ENCODE results near the gene PTPRM.

Gene PTPRM

GRCh38 chr18:8283891-8284585, 716.9 kb downstream of the PTPRM start:
- no peak for DNase-seq (ENCODE audit: low spot score)

DNA sequence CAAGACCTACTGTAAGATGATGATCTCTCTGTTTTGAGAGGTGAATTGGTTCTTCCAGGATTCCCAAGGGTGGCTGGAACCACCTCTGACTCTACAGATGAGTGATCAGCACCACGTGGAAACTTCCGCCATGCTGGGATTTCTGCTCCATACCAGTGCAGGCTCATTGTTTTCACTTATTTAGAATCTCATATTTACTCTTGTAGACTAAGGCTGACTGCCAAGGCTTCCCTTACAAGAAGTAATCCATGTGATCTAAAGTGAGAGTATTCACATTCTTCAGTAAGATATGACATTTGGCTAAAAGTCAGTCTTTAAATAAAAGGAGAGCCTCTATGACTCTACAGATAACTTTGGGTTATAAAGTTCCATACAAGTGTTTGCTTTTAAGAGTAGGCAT, 719.2 kb downstream of the PTPRM start:
- DNase-seq (ENCODE audit: low spot score) = no peak

GRCh38 chr18:8287196-8287885, 720.2 kb downstream of the PTPRM start:
- DNase-seq (ENCODE audit: low spot score) = no peak

- DNase-seq (ENCODE audit: low spot score) = no peak
These were observed 721.5 kb downstream of the PTPRM start for GRCh38 chr18:8288472-8289195.

- DNase-seq (ENCODE audit: low spot score) = no peak
These were observed 723.3 kb downstream of the PTPRM start for GRCh38 chr18:8290435-8290834.

GRCh38 chr18:8290913-8291312, 723.8 kb downstream of the PTPRM start:
- no peak for DNase-seq (ENCODE audit: low spot score)

- no peak for DNase-seq (ENCODE audit: low spot score)
These were observed 726.1 kb downstream of the PTPRM start for GRCh38 chr18:8293184-8293583.

GRCh38 chr18:8296886-8297616, 729.9 kb downstream of the PTPRM start:
- DNase-seq (ENCODE audit: low spot score) = no peak

GRCh38 chr18:8298186-8298585, 731.1 kb downstream of the PTPRM start:
- DNase-seq (ENCODE audit: low spot score) = no peak

DNA sequence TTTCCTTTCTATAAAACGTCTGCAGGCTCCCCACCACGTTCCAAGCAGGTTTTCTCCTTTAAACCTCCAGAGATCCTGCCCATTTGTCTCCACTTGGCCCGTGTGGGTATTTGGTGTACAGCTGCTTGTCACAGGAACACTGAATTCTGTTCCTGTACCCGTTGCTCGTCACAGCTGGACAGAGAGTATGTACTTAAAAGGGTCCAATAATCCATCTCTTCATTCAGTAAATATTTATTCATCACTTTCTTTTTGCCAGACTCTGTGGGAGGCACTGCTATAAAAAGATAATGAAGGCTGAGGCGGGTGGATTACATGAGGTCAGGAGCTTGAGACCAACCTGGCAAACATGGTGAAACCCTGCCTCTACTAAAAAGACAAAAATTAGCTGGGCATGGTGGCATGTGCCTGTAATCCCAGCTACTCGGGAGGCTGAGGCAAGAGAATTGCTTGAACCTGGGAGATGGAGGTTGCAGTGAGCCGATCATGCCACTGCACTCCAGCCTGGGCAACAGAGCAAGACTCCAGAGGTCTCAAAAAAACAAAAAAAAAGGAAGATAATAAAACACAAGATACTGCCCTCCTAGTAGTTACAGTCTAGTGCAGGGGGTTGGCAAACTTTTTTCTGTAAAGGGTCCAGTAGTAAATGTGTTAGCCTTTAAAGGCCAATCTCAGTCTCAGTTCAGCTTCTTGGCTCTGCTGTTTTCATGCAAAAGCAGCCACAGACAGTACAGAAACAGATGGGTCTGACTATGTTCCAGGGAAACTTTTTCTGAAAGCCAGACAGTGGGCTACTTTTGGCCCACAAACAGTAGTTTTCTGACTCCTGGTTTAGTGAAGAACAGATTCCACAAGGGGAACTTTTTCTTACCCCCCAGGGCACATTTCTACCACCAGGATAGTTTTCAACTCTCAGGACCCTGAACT, 732.2 kb downstream of the PTPRM start:
- no peak for DNase-seq (ENCODE audit: low spot score)

DNA sequence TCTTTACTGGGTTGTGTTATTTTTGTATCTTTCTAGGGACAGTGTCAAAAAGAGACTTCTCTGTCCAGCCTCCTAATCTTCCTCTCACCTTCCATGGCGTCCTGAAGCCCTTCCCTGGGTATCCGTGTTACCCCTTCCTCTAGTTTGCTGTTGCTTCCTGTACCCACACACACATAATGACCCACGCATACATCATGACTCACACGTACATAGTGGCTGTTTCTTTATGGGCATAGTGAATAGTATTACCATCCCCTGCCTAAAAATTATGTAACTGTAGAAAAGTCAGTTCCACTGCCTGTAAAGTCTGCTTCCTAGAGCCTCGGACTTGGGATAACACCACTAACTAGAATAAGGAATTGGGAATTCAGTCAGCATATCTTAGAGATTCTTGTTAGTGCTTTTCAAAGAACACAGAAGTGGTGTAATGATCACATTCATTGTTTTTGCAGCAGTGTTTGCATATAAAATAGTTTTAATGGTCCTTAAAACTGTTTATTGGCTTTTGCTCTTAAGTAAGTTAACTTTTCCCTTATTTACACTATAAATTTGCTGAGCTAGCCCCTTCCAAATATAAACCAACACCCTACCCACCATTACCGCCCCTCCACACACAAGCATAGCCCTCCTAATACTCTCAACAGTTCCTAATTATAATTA, 733.8 kb downstream of the PTPRM start:
- DNase-seq (ENCODE audit: low spot score) = no peak

DNA sequence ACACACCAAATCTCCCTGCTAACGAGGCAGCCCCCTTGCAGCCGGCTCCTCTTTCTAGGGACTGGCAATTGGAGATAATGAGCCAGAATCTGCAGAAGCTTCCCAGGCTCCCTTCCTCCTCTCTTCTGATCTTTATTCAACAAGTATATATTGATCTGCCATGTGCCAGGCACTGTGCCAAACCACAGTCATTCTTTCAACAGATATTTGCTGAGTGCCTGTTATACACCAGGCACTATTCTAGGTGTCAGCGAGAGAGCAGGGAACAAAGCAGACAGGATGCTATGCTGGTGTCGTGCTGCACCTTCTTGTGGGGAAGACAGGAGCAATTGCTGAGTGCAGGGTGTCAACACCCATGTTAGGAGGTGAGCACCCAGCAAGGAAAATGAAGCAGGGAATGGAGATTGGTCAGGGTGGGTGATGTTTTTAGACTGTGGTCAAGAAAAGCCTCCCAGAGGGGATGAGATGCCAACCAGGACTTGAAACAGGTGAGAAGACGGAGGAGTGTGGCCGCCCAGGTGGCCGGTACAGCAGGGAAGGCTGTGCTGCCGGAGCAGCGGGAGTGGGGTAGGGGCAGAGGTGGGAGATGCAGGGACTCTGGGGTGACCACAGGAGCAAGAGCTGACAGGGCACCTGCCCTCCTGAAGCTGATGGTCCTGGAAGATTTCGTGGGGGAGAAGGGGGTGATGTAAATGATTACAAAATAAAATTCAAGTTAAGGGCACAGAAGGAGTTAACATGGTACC, 734.5 kb downstream of the PTPRM start:
- no peak for DNase-seq (ENCODE audit: low spot score)

DNA sequence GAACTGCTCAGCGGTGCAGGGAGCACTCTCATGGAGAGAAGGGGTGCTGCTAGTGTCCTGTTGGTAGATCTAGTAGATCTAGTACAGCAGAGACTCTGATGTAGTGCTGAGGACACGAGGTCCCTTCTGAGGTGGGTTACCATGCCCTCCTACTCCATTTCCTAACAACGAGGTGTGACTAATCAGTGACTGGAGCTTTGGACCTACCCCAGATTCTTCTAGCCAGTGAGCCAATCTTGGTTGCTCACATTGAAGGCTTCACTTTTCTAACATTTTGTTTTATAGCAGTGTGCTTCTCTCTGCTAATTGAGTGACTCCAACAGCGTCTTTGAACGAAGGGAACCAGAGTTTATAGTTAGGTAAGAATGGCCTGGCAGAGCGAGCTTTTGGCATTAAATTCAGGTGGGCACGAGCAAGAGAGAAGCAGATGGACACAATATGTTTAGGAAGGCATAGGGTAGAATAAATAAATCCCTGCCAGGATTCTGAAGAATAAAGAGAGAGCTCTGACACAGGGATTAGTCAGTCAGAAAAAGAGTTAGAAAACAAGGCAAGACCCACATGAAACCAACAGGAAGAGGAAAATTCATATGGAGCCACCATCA, 736.1 kb downstream of the PTPRM start:
- DNase-seq (ENCODE audit: low spot score) = no peak

DNA sequence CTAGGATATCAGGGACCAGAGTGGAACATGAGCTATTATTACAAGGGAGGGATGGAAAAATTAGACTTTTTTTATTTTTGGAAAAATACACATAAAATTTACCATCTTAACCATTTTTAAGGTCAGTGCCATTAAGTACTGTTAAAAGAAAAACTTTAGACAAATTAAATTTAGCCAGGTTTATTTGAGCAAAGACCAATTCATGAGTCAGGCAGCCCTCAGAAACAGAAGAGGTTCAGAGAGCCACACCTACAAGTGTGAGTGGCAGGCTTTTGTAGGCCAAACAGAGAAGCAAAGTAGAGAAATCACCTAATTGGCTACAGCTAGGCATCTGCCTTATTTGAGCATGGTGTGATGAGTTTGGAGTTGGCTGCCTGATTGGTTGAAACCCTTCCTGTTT, 740.8 kb downstream of the PTPRM start:
- no peak for DNase-seq (ENCODE audit: low spot score)

- DNase-seq (ENCODE audit: low spot score) = no peak
These were observed 745.9 kb downstream of the PTPRM start for GRCh38 chr18:8313043-8313442.

DNA sequence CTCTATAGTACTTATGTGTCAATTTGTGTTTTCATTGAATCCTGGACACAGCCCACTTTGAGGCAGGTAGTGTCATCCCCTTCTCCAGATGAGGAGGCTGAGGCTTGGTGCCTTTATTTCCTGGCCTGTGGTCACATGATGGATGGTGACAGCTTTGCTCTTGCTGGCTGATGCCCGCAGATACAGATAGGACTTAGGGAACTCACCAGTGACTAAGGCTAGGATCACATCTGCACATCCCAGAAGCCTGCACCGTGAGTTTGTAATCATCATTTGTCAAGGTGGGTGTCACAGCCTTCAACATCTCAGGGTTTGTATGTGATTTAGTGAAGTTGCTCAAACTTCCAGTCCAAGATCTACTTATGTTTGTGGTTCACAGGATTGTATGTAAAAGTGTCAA, 747.0 kb downstream of the PTPRM start:
- DNase-seq (ENCODE audit: low spot score) = no peak

- no peak for DNase-seq (ENCODE audit: low spot score)
These were observed 752.8 kb downstream of the PTPRM start for GRCh38 chr18:8319798-8320489.

- no peak for DNase-seq (ENCODE audit: low spot score)
These were observed 755.4 kb downstream of the PTPRM start for GRCh38 chr18:8322486-8322885.

Measured in CD4-positive, alpha-beta T cell treated with Interleukin-6 at 100 ng/mL for 8 hours (primary cell).